IPS DF 4.7 (cell line): ENCODE measurements around the gene CORIN.

Experiments
- DNase-seq: peaks from one replicate; pipeline ENCODE4 v3.0.0-alpha.2; 2013; ENCODE audit warnings: low spot score; ENCODE audit errors: extremely low read depth

The CORIN gene

GRCh38 chr4:47831026-47831679 is 6.7 kb downstream of the CORIN start:
- no peak for DNase-seq

GRCh38 chr4:47830265-47831025 is 7.4 kb downstream of the CORIN start:
- no peak for DNase-seq

- no peak for DNase-seq
Observed at GRCh38 chr4:47829438-47829837, 8.4 kb downstream of the CORIN start.

- DNase-seq, result no peak
Observed at GRCh38 chr4:47827343-47828047, 10.4 kb downstream of the CORIN start.

- no peak for DNase-seq
Observed at GRCh38 chr4:47824840-47825239, 13.0 kb downstream of the CORIN start.

- DNase-seq, result no peak
Observed at GRCh38 chr4:47819178-47819577, 18.7 kb downstream of the CORIN start.

- no peak for DNase-seq
Observed at GRCh38 chr4:47817275-47817674, 20.6 kb downstream of the CORIN start.

GRCh38 chr4:47816748-47817147 is 21.1 kb downstream of the CORIN start:
- no peak for DNase-seq

- DNase-seq, result no peak
Observed at GRCh38 chr4:47814618-47815295, 23.1 kb downstream of the CORIN start.

GRCh38 chr4:47809654-47810203 is 28.1 kb downstream of the CORIN start:
- DNase-seq, result no peak

GRCh38 chr4:47804598-47804997 is 33.3 kb downstream of the CORIN start:
- no peak for DNase-seq

GRCh38 chr4:47801481-47802002 is 36.3 kb downstream of the CORIN start:
- no peak for DNase-seq

GRCh38 chr4:47798165-47798564 is 39.7 kb downstream of the CORIN start:
- DNase-seq, result no peak

- no peak for DNase-seq
Observed at GRCh38 chr4:47791965-47792364, 45.9 kb downstream of the CORIN start.

GRCh38 chr4:47790105-47790504 is 47.8 kb downstream of the CORIN start:
- DNase-seq, result no peak

- DNase-seq, result no peak
Observed at GRCh38 chr4:47788126-47788525, 49.7 kb downstream of the CORIN start.

- DNase-seq, result no peak
Observed at GRCh38 chr4:47786958-47787370, 50.9 kb downstream of the CORIN start.

- no peak for DNase-seq
Observed at GRCh38 chr4:47785153-47785552, 52.7 kb downstream of the CORIN start.

GRCh38 chr4:47784222-47784621 is 53.6 kb downstream of the CORIN start:
- DNase-seq, result no peak

- DNase-seq, result no peak
Observed at GRCh38 chr4:47776353-47776752, 61.5 kb downstream of the CORIN start.

GRCh38 chr4:47774079-47774478 is 63.8 kb downstream of the CORIN start:
- DNase-seq, result no peak
